SK-N-SH (cell line): Measurements from ENCODE around the gene LHFPL6. TPM values are rescaled to one million over a fixed set of nuclear protein-coding genes. Genes with fewer than 3 reads are reported as not detected.

Experiments
- CTCF ChIA-PET: fragments of 300-600, 350-600 bp; formaldehyde crosslinking; extraction: SDS; loops from one replicate; lab custom pipeline; 2021; lab: Yijun Ruan, JAX
- POLR2A ChIA-PET: fragments of 350-600 bp; sonication (Branson Sonifier 250); formaldehyde crosslinking; extraction: SDS; loops from one replicate; lab custom pipeline; 2020; ENCODE audit warnings: antibody characterized with exemption, inconsistent platforms; lab: Yijun Ruan, JAX
- DNase-seq: peaks from one replicate; pipeline ENCODE4 v3.0.0; 2012
- H2AFZ ChIP-seq: fragments of 200-600 bp; sonication (generic); 2 replicates; pipeline ENCODE4 v1.8.1; 2016; ENCODE audit warnings: antibody characterized with exemption, mild to moderate bottlenecking, low read depth
- H3F3A ChIP-seq: fragments of 200-600 bp; sonication (generic); replicated peaks from 2 replicates; pipeline ENCODE3; 2016; ENCODE audit warnings: antibody characterized with exemption, mild to moderate bottlenecking; ENCODE audit not compliant: insufficient read depth
- H3K27ac ChIP-seq, 2 experiments: fragments of 200-500 bp in 1 of 2; fragments of 200-600 bp in 1 of 2; sonication (Bioruptor generic) in 1 of 2; sonication (generic), shearing (Covaris generic) in 1 of 2; 2 replicates each; pipeline versions ENCODE4 v1.5.1 to v1.6.1; 2014 to 2016; ENCODE audit warnings: low read depth in 2 of 2, inconsistent platforms in 1 of 2, low read length in 1 of 2, mild to moderate bottlenecking in 1 of 2, mixed read lengths in 1 of 2
- H3K27me3 ChIP-seq: fragments of 200-600 bp; sonication (generic), shearing (Covaris generic); 2 replicates; pipeline ENCODE4 v1.6.1; 2016; ENCODE audit warnings: mixed run types; ENCODE audit not compliant: insufficient read depth
- H3K36me3 ChIP-seq, 2 experiments: fragments of 200-500 bp in 1 of 2; fragments of 200-600 bp in 1 of 2; sonication (Bioruptor generic) in 1 of 2; sonication (generic) in 1 of 2; replicated peaks in 1 of 2; 2 replicates each; pipeline versions ENCODE3 to v1.5.1; 2014 to 2016; ENCODE audit warnings: low read length in 1 of 2, mild to moderate bottlenecking in 1 of 2; ENCODE audit not compliant: insufficient read depth in 2 of 2, control insufficient read depth in 1 of 2
- H3K4me1 ChIP-seq, 2 experiments: fragments of 200-500 bp in 1 of 2; fragments of 200-600 bp in 1 of 2; sonication (Bioruptor generic) in 1 of 2; sonication (generic), shearing (Covaris generic) in 1 of 2; 2 replicates each; pipeline versions ENCODE4 v1.5.1 to v1.6.1; 2014 to 2016; ENCODE audit warnings: low read depth in 1 of 2, low read length in 1 of 2, mixed run types in 1 of 2; ENCODE audit not compliant: insufficient read depth in 2 of 2, control insufficient read depth in 1 of 2
- H3K4me2 ChIP-seq: fragments of 200-600 bp; sonication (generic), shearing (Covaris generic); 2 replicates; pipeline ENCODE4 v1.6.1; 2017; ENCODE audit warnings: mixed run types
- H3K4me3 ChIP-seq, 2 experiments: fragments of 200-500 bp in 1 of 2; fragments of 200-600 bp in 1 of 2; sonication (Bioruptor generic) in 1 of 2; sonication (generic), shearing (Covaris generic) in 1 of 2; 2 replicates each; pipeline versions ENCODE4 v1.5.1 to v1.8.1; 2014 to 2016; ENCODE audit warnings: low read depth in 2 of 2, inconsistent platforms in 1 of 2, low read length in 1 of 2, mild to moderate bottlenecking in 1 of 2, mixed read lengths in 1 of 2, moderate library complexity in 1 of 2
- H3K79me2 ChIP-seq: fragments of 200-600 bp; sonication (generic); 2 replicates; pipeline ENCODE4 v1.8.1; 2017; ENCODE audit warnings: mild to moderate bottlenecking; ENCODE audit not compliant: insufficient read depth
- H3K9ac ChIP-seq: fragments of 200-600 bp; sonication (generic); 2 replicates; pipeline ENCODE4 v1.6.1; 2017; ENCODE audit warnings: mixed run types
- H3K9me2 ChIP-seq: fragments of 200-600 bp; sonication (generic); 2 replicates; pipeline ENCODE4 v1.6.1; 2017; ENCODE audit warnings: mixed run types
- H3K9me3 ChIP-seq: fragments of 200-600 bp; sonication (generic); 2 replicates; pipeline ENCODE4 v1.6.1; 2017; ENCODE audit warnings: mixed run types, mild to moderate bottlenecking, moderate library complexity
- H4K20me1 ChIP-seq: fragments of 200-600 bp; sonication (generic); 2 replicates; pipeline ENCODE4 v1.6.1; 2017; ENCODE audit warnings: mild to moderate bottlenecking, mixed run types; ENCODE audit not compliant: insufficient read depth
- CHD2 ChIP-seq: fragments of 150-350 bp; IDR thresholded peaks from 2 replicates; pipeline ENCODE4 v1.6.1; 2018; ENCODE audit warnings: low read length; ENCODE audit not compliant: partially characterized antibody
- CTCF ChIP-seq: fragments of 200-600 bp; sonication (generic); IDR thresholded peaks from 2 replicates; pipeline ENCODE4 v1.6.1; 2017; ENCODE audit warnings: antibody characterized with exemption, mild to moderate bottlenecking, moderate library complexity
- EP300 ChIP-seq, 2 experiments: IDR thresholded peaks; 2 replicates each; pipeline versions ENCODE4 v1.4.0 to v1.6.1; 2012; ENCODE audit warnings: borderline replicate concordance in 1 of 2, low read depth in 1 of 2, low read length in 1 of 2
- EZH2phosphoT487 ChIP-seq: fragments of 200-600 bp; sonication (generic); IDR thresholded peaks from 2 replicates; pipeline ENCODE4 v1.6.1; 2017; ENCODE audit warnings: low read depth, mixed run types, mild to moderate bottlenecking, antibody characterized with exemption, moderate library complexity, borderline replicate concordance
- FOSL2 ChIP-seq: IDR thresholded peaks from 2 replicates; pipeline ENCODE4 v1.4.0; 2012; ENCODE audit warnings: low read depth, mild to moderate bottlenecking, moderate library complexity, borderline replicate concordance
- FOXJ3 ChIP-seq: sonication (generic); formaldehyde crosslinking; IDR thresholded peaks from 2 replicates; pipeline ENCODE4 v1.5.1; 2020; ENCODE audit warnings: mild to moderate bottlenecking, missing genetic modification reagents
- GATA2 ChIP-seq: sonication (generic); formaldehyde crosslinking; IDR thresholded peaks from 2 replicates; pipeline ENCODE4 v1.5.0; 2020; ENCODE audit warnings: mild to moderate bottlenecking, missing genetic modification reagents
- MAX ChIP-seq: IDR thresholded peaks from 2 replicates; pipeline ENCODE4 v1.4.0; 2012; ENCODE audit warnings: low read depth
- MXI1 ChIP-seq: IDR thresholded peaks from 2 replicates; pipeline ENCODE4 v1.6.1; 2012; ENCODE audit warnings: mild to moderate bottlenecking, low read depth, low read length, improper control_type of control experiment
- NFIC ChIP-seq: IDR thresholded peaks from 2 replicates; pipeline ENCODE4 v1.4.0; 2012; ENCODE audit warnings: borderline replicate concordance
- RCOR1 ChIP-seq: fragments of 150-350 bp; IDR thresholded peaks from 2 replicates; pipeline ENCODE4 v1.6.1; 2017; ENCODE audit warnings: antibody characterized with exemption, low read length
- RFX5 ChIP-seq: IDR thresholded peaks from 2 replicates; pipeline ENCODE4 v1.6.1; 2012; ENCODE audit warnings: mild to moderate bottlenecking, improper control_type of control experiment, low read length
- RXRA ChIP-seq: IDR thresholded peaks from 2 replicates; pipeline ENCODE4 v1.4.0; 2012; ENCODE audit warnings: low read depth, mild to moderate bottlenecking, borderline replicate concordance
- TAF1 ChIP-seq: IDR thresholded peaks from 2 replicates; pipeline ENCODE4 v1.6.1; 2012; ENCODE audit warnings: low read depth, mild to moderate bottlenecking, low read length, moderate library complexity, borderline replicate concordance
- USF2 ChIP-seq: fragments of 150-350 bp; IDR thresholded peaks from 2 replicates; pipeline ENCODE4 v1.6.1; 2017; ENCODE audit warnings: antibody characterized with exemption, low read length, low read depth, borderline replicate concordance
- YY1 ChIP-seq: IDR thresholded peaks from 2 replicates; pipeline ENCODE4 v1.4.0; 2012; ENCODE audit warnings: low read depth, mild to moderate bottlenecking
- WGBS: methylation state at CpG from one replicate; pipeline ENCODE4 v1.1.6; 2017; ENCODE audit warnings: low lambda C conversion rate; 5-methylcytosine and 5-hydroxymethylcytosine counted together
- polyA plus RNA-seq, 3 experiments: library from polyadenylated mRNA; depleted of rRNA; stranded (reverse); fragments of >200 nt; gene quantifications; 2 replicates each; pipeline ENCODE4 v1.2.3, GENCODE V29; 2012
- TF ChIP-seq, protein P1 (sequence below): IDR thresholded peaks from 2 replicates; pipeline ENCODE4 v1.4.0; 2012; ENCODE audit warnings: low read depth, borderline replicate concordance
- TF ChIP-seq, protein P2 (sequence below): IDR thresholded peaks from 2 replicates; pipeline ENCODE4 v1.6.1; 2012; ENCODE audit warnings: mild to moderate bottlenecking, low read depth, low read length, moderate library complexity
- TF ChIP-seq, protein P3 (sequence below): IDR thresholded peaks from 2 replicates; pipeline ENCODE4; 2012

The LHFPL6 gene
- polyA plus RNA-seq, 1 of the 3 experiments (the other 2 are of a cell fraction): 22.2 TPM

DNA sequence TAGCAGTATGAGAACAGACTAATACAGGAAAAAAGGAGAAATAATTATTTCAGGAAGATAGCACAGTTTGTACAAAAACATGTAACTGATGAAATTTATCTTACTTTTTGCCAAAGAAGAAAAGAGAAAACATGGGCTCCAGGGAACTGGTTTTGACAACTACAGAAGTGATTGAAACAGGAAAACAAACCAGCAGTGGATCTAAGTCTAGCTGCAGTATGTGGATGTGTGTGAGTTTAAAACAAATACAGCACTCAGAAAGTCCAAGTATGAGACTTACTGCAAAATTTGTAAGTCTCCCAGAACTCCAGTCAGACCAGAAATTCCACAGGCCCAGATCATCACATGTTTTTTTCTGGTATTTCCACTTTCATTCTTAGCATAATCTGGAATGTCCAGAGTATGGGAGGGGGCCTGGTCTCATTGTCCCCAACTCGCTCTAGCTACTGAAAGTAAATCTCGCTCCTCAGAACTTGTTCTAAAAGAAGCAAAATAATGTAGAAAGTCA lies 305.3 kb downstream of the LHFPL6 start:
- TF ChIP-seq NFIC (no peak), TAF1 (no peak), YY1 (no peak), CHD2 (no peak), RCOR1 (no peak), GATA2 (CRISPR knock-in tag) (no peak), CTCF (no peak), RXRA (no peak), USF2 (no peak), MXI1 (no peak), EP300 (IDR thresholded peaks at IDR 0.05; ENCODE audit: borderline replicate concordance in 1 of 2, low read depth in 1 of 2, low read length in 1 of 2) (no peak), FOXJ3 (CRISPR knock-in tag) (no peak), EZH2phosphoT487 (no peak), FOSL2 (no peak), MAX (no peak), RFX5 (no peak)
- TF ChIP-seq, protein P1, sequence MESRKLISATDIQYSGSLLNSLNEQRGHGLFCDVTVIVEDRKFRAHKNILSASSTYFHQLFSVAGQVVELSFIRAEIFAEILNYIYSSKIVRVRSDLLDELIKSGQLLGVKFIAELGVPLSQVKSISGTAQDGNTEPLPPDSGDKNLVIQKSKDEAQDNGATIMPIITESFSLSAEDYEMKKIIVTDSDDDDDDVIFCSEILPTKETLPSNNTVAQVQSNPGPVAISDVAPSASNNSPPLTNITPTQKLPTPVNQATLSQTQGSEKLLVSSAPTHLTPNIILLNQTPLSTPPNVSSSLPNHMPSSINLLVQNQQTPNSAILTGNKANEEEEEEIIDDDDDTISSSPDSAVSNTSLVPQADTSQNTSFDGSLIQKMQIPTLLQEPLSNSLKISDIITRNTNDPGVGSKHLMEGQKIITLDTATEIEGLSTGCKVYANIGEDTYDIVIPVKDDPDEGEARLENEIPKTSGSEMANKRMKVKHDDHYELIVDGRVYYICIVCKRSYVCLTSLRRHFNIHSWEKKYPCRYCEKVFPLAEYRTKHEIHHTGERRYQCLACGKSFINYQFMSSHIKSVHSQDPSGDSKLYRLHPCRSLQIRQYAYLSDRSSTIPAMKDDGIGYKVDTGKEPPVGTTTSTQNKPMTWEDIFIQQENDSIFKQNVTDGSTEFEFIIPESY: no peak
- TF ChIP-seq, protein P2, sequence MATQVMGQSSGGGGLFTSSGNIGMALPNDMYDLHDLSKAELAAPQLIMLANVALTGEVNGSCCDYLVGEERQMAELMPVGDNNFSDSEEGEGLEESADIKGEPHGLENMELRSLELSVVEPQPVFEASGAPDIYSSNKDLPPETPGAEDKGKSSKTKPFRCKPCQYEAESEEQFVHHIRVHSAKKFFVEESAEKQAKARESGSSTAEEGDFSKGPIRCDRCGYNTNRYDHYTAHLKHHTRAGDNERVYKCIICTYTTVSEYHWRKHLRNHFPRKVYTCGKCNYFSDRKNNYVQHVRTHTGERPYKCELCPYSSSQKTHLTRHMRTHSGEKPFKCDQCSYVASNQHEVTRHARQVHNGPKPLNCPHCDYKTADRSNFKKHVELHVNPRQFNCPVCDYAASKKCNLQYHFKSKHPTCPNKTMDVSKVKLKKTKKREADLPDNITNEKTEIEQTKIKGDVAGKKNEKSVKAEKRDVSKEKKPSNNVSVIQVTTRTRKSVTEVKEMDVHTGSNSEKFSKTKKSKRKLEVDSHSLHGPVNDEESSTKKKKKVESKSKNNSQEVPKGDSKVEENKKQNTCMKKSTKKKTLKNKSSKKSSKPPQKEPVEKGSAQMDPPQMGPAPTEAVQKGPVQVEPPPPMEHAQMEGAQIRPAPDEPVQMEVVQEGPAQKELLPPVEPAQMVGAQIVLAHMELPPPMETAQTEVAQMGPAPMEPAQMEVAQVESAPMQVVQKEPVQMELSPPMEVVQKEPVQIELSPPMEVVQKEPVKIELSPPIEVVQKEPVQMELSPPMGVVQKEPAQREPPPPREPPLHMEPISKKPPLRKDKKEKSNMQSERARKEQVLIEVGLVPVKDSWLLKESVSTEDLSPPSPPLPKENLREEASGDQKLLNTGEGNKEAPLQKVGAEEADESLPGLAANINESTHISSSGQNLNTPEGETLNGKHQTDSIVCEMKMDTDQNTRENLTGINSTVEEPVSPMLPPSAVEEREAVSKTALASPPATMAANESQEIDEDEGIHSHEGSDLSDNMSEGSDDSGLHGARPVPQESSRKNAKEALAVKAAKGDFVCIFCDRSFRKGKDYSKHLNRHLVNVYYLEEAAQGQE: no peak
- TF ChIP-seq, protein P3, sequence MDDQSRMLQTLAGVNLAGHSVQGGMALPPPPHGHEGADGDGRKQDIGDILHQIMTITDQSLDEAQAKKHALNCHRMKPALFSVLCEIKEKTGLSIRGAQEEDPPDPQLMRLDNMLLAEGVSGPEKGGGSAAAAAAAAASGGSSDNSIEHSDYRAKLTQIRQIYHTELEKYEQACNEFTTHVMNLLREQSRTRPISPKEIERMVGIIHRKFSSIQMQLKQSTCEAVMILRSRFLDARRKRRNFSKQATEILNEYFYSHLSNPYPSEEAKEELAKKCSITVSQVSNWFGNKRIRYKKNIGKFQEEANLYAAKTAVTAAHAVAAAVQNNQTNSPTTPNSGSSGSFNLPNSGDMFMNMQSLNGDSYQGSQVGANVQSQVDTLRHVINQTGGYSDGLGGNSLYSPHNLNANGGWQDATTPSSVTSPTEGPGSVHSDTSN: no peak
- POLR2A ChIA-PET: no interaction called here
- Histone ChIP-seq H3K4me3 (no peak overlapping the region), H3K4me2 (no peak overlapping the region), H2AFZ (no peak overlapping the region), H3K9ac (no peak overlapping the region), H3K79me2 (no peaks in the 10 kb centered on the region), H4K20me1 (no peaks in the 10 kb centered on the region), H3K27me3 (no peaks in the 10 kb centered on the region), H3K9me3 (no peaks in the 10 kb centered on the region), H3K9me2 (no peaks in the 10 kb centered on the region), H3K27ac (no peak overlapping the region), H3F3A (no peaks in the 10 kb centered on the region), H3K36me3 (no peaks in the 10 kb centered on the region), H3K4me1 (no peaks in the 10 kb centered on the region; a peak in 1 of 4 replicates)
- CTCF ChIA-PET: no interaction called here
- WGBS: 32% methylated on average over 2 of the region's 2 CpGs
- no peak for DNase-seq
